Body of pancreas (tissue), 4 donors: Measurements from ENCODE around the gene LCLAT1. TPM values are rescaled to one million over a fixed set of nuclear protein-coding genes. Genes with fewer than 3 reads are reported as not detected.

Experiments used
- ATAC-seq: fragments of 150-250 bp; one replicate; pipeline ENCODE4 v1.9.1; 2016
- DNase-seq, 4 donors: peaks; one replicate each; pipeline ENCODE4 v3.0.0-alpha.2; 2019
- H3K27ac ChIP-seq, 4 donors: fragments of 200-600 bp; sonication (generic); 1 replicate in 3 of 4; 2 replicates in 1 of 4; pipeline versions ENCODE4 v1.5.1 to v1.6.1; 2016 to 2019; ENCODE audit warnings: mild to moderate bottlenecking in 1 of 4, mixed read lengths in 1 of 4, moderate library complexity in 1 of 4
- H3K27me3 ChIP-seq, 2 donors: fragments of 200-600 bp; sonication (generic); one replicate each; pipeline ENCODE4 v1.6.0; 2016; ENCODE audit warnings: mild to moderate bottlenecking in 1 of 2
- H3K36me3 ChIP-seq, 2 donors: fragments of 200-600 bp; sonication (generic); replicated peaks in 1 of 2; 2 replicates each; pipeline ENCODE4 v1.5.1; 2016; ENCODE audit warnings: low read depth in 2 of 2; ENCODE audit not compliant: insufficient read depth in 1 of 2
- H3K4me1 ChIP-seq: fragments of 200-600 bp; sonication (generic); one replicate; pipeline ENCODE4 v1.6.0; 2016
- H3K4me3 ChIP-seq, 2 donors: fragments of 200-600 bp; sonication (generic); 1 replicate in 1 of 2; 2 replicates in 1 of 2; pipeline ENCODE4 v1.5.1; 2016 to 2019
- H3K9me3 ChIP-seq, 3 donors: fragments of 200-600 bp; sonication (generic); 1 replicate in 2 of 3; 2 replicates in 1 of 3; pipeline ENCODE4 v1.5.1; 2016
- POLR2A ChIP-seq, 3 donors: fragments of 450-650 bp; IDR thresholded peaks; one replicate each; pipeline ENCODE4 v1.6.1; 2016; ENCODE audit warnings: antibody characterized with exemption in 3 of 3, mild to moderate bottlenecking in 2 of 3
- WGBS, 2 donors: methylation state at CpG; one replicate each; pipeline ENCODE4 v1.1.5; 2017; 5-methylcytosine and 5-hydroxymethylcytosine counted together
- intact Hi-C: fragments of 100-400 bp; cut with DNase I; formaldehyde crosslinking; loops from one replicate; pipeline ENCODE4 v1.15.1; 2023
- total RNA-seq, 2 donors: library from RNA; depleted of rRNA; stranded (reverse); fragments of >200 nt; gene quantifications; one replicate each; pipeline ENCODE4 v1.1.0, GENCODE V29; 2016
- TF ChIP-seq, protein P1 (sequence below), 7 experiments: fragments of 450-650 bp in 4 of 7; fragments of 200-600 bp in 3 of 7; sonication (generic) in 3 of 7; IDR thresholded peaks; one replicate each; pipeline ENCODE4 v1.5.1; 2016 to 2019; ENCODE audit warnings: antibody characterized with exemption in 7 of 7

The LCLAT1 gene
- total RNA-seq, 2 donors from 2014 or later: 13.7 to 19.4 TPM

DNA sequence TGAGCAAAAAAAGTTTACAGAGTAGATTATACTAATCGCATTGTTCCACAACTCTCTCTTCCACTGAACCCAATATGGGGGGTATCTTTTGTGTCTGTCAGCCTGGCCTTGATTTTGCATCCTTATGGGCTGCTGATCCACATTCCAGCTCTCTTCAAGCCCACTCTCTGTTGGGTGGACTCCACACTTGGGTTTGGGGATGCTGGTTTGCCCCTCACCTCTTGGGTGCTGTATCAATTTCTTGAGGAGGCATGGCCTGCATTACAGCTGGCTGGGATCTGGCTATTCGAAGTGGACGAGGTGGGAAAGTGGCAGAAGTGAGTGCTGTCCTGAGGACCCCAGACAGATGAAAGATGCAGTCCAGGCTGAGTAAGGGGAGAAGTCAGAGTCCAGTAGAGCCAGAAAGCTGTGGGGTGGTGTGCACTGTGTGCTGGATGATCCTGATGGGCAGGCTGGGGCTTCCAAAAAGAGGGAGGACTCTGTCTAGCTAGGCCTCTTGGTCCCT, 218.8 kb downstream of the LCLAT1 start:
- Histone ChIP-seq H3K9me3 (no peaks in the 10 kb centered on the region), H3K4me3 (no peak overlapping the region), H3K4me1 (no peaks in the 10 kb centered on the region), H3K27me3 (no peaks in the 10 kb centered on the region), H3K27ac (no peak overlapping the region), H3K36me3 (no peaks in the 10 kb centered on the region)
- DNase-seq: no peak
- 53% methylated on average over 2 to 3 of the region's 3 CpGs for WGBS, 2 donors
- TF ChIP-seq, protein P1, sequence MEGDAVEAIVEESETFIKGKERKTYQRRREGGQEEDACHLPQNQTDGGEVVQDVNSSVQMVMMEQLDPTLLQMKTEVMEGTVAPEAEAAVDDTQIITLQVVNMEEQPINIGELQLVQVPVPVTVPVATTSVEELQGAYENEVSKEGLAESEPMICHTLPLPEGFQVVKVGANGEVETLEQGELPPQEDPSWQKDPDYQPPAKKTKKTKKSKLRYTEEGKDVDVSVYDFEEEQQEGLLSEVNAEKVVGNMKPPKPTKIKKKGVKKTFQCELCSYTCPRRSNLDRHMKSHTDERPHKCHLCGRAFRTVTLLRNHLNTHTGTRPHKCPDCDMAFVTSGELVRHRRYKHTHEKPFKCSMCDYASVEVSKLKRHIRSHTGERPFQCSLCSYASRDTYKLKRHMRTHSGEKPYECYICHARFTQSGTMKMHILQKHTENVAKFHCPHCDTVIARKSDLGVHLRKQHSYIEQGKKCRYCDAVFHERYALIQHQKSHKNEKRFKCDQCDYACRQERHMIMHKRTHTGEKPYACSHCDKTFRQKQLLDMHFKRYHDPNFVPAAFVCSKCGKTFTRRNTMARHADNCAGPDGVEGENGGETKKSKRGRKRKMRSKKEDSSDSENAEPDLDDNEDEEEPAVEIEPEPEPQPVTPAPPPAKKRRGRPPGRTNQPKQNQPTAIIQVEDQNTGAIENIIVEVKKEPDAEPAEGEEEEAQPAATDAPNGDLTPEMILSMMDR (IDR thresholded peaks at IDR 0.05): no peak
- TF ChIP-seq POLR2A (IDR thresholded peaks at IDR 0.05): no peak
- intact Hi-C loops: no loop called here
- peak; percentile 12 for ATAC-seq

DNA sequence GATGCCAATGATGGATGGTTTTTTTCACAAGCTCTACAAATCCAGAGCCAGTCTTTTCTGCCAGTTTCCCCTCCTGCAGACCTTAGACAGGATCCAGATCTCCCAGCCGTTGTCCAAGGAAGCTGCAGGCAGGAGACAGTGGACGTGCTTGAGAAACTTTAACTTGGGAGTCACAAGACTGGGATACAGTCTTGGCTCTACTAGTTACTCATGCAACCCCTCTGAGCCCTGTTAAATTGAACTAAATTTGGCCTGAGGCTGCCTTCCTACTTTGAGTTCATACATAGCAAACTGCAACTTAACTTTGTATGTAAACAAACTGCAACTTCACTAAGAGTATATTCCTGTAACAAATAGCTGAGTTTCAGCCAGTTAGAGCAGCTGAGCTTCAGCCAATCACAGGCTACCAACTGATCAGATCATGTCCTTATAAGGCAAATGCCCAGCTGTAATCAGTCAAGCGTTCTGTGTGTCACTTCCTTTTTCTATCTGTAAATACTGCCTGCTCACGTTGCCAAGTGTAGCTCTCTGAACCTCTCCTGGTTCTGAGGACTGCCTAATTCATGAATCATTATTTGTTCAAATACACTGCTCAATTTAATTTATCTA, 219.3 kb downstream of the LCLAT1 start:
- no peaks in the 10 kb centered on the region for H3K27me3 ChIP-seq
- ATAC-seq: peak; percentile 56

DNA sequence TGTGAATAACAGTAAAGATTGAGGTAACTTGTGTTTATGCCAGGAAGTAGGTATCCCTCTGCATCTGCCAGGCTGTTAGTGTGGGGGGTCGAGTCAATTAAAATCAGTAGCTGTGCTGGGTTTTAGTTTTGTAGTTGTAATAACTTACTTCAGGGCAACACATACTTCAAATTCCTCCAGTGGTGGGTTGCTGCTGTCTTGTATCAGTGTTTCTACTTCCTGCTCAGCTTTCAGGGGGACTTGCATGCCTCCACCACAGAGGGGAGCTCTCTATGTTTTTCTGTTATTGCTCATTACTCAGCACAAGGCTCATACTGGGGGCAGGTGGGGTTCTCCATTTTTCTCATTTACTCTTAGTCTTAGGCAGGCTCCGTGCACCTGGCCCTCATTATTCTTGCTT, 223.4 kb downstream of the LCLAT1 start:
- Histone ChIP-seq H3K9me3 (no peaks in the 10 kb centered on the region), H3K27me3 (peaks cover 0 to 5% of the 10 kb centered on the region in 2 donors), H3K4me3 (no peak overlapping the region), H3K36me3 (no peaks in the 10 kb centered on the region), H3K27ac (no peak overlapping the region), H3K4me1 (no peaks in the 10 kb centered on the region)
- intact Hi-C loops: no loop called here
- 68 to 75% methylated on average over 2 of the region's 2 CpGs for WGBS, 2 donors
- DNase-seq: no peak
- TF ChIP-seq, protein P1 (IDR thresholded peaks at IDR 0.05): no peak
- TF ChIP-seq POLR2A (IDR thresholded peaks at IDR 0.05): no peak
- no peak for ATAC-seq

More for the DNA sequence above, 219.3 kb downstream of the LCLAT1 start:
- no peaks in the 10 kb centered on the region for H3K4me1 ChIP-seq
- TF ChIP-seq, protein P1 (IDR thresholded peaks at IDR 0.05): no peak
- TF ChIP-seq POLR2A (IDR thresholded peaks at IDR 0.05): no peak
- peak in 1 of 4 donors; percentile 36 for DNase-seq
- no peaks in the 10 kb centered on the region for H3K36me3 ChIP-seq
- intact Hi-C loops: no loop called here
- no peak overlapping the region for H3K4me3 ChIP-seq
- no peak overlapping the region for H3K27ac ChIP-seq
- no peaks in the 10 kb centered on the region for H3K9me3 ChIP-seq
- WGBS, 2 donors: 39 to 53% methylated on average over 4 of the region's 4 CpGs

DNA sequence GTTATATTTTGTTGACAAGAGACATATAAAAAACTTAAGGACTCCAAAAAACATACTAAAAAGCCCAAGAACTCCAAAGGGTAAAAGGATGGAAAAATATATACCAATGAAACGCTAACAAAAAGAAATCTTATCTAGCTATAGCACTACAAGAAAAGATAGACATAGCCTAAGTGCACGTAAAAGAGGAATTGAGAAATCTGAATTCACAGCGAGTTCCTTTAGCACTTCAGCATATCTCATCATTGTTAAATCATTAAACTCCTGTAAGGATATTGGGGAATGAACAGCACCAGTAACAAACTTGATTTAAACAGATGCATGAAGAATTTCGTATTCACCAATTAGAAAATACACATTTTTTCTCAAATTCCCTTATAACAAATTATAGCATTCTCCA, 226.1 kb downstream of the LCLAT1 start:
- no peaks in the 10 kb centered on the region for H3K36me3 ChIP-seq
- intact Hi-C loops: no loop called here
- WGBS, 2 donors: 85 to 86% methylated on average over 4 of the region's 4 CpGs

More for the DNA sequence above, 226.1 kb downstream of the LCLAT1 start:
- ATAC-seq: no peak
- H3K4me3 ChIP-seq: no peak overlapping the region
- H3K27ac ChIP-seq: no peak overlapping the region
- no peaks in the 10 kb centered on the region for H3K9me3 ChIP-seq
- TF ChIP-seq, protein P1 (IDR thresholded peaks at IDR 0.05): no peak
- TF ChIP-seq POLR2A (IDR thresholded peaks at IDR 0.05): no peak
- H3K4me1 ChIP-seq: no peaks in the 10 kb centered on the region
- H3K27me3 ChIP-seq: peaks cover 0 to 5% of the 10 kb centered on the region in 2 donors
- no peak for DNase-seq
